Astrocyte (in vitro differentiated cells and primary cell): ENCODE data around the gene LIX1L. TPM values are rescaled to one million over a fixed set of nuclear protein-coding genes. Genes with fewer than 3 reads are reported as not detected.

Experiments
- DNase-seq: peaks from one replicate; pipeline ENCODE4 v3.0.0-alpha.2; 2010; ENCODE audit warnings: low read depth
- FAIRE-seq: peaks from 2 replicates; lab custom pipeline; 2011; peaks lifted over from hg19 to GRCh38; lab: Jason Lieb, UNC
- H2AFZ ChIP-seq: 2 replicates; pipeline ENCODE4 v1.6.0; 2012; ENCODE audit warnings: low read depth, low read length, inconsistent platforms
- H3K27ac ChIP-seq: 2 replicates; pipeline ENCODE4 v1.5.1; 2011; ENCODE audit warnings: low read depth, low read length, inconsistent platforms
- H3K27me3 ChIP-seq: 2 replicates; pipeline ENCODE4 v1.6.0; 2011; ENCODE audit warnings: low read length, inconsistent platforms; ENCODE audit not compliant: insufficient read depth
- H3K36me3 ChIP-seq: 2 replicates; pipeline ENCODE4 v1.5.1; 2011; ENCODE audit warnings: low read length, inconsistent platforms; ENCODE audit not compliant: insufficient read depth
- H3K4me1 ChIP-seq: 2 replicates; pipeline ENCODE4 v1.5.1; 2011; ENCODE audit warnings: low read length, inconsistent platforms; ENCODE audit not compliant: insufficient read depth
- H3K4me2 ChIP-seq: 2 replicates; pipeline ENCODE4 v1.6.0; 2012; ENCODE audit warnings: low read length, inconsistent platforms
- H3K4me3 ChIP-seq: 2 replicates; pipeline ENCODE4 v1.5.1; 2011; ENCODE audit warnings: low read depth, mild to moderate bottlenecking, low read length, inconsistent platforms; ENCODE audit not compliant: insufficient read depth
- H3K79me2 ChIP-seq: 2 replicates; pipeline ENCODE4 v1.6.0; 2012; ENCODE audit warnings: mild to moderate bottlenecking, low read length, inconsistent platforms; ENCODE audit not compliant: insufficient read depth
- H3K9ac ChIP-seq: 2 replicates; pipeline ENCODE4 v1.6.0; 2012; ENCODE audit warnings: mild to moderate bottlenecking, low read length, inconsistent platforms
- H3K9me3 ChIP-seq: 2 replicates; pipeline ENCODE4 v1.5.1; 2012; ENCODE audit warnings: low read depth, mild to moderate bottlenecking, low read length, inconsistent platforms; ENCODE audit not compliant: insufficient read depth
- H4K20me1 ChIP-seq: 2 replicates; pipeline ENCODE4 v1.6.0; 2012; ENCODE audit warnings: low read length, inconsistent platforms; ENCODE audit not compliant: insufficient read depth
- H3K27ac Mint-ChIP-seq: one replicate; pipeline ENCODE4 v1.8.0; 2021; ENCODE audit warnings: mild to moderate bottlenecking, mixed read lengths; ENCODE audit not compliant: unreplicated experiment
- H3K27me3 Mint-ChIP-seq: one replicate; pipeline ENCODE4 v1.8.0; 2021; ENCODE audit warnings: low read depth, mixed read lengths; ENCODE audit not compliant: unreplicated experiment
- H3K36me3 Mint-ChIP-seq: one replicate; pipeline ENCODE4 v1.8.0; 2021; ENCODE audit warnings: low read depth, mixed read lengths; ENCODE audit not compliant: unreplicated experiment
- H3K4me1 Mint-ChIP-seq: one replicate; pipeline ENCODE4 v1.8.0; 2021; ENCODE audit warnings: low read depth, mixed read lengths; ENCODE audit not compliant: unreplicated experiment
- H3K4me3 Mint-ChIP-seq: one replicate; pipeline ENCODE4 v1.8.0; 2021; ENCODE audit warnings: mild to moderate bottlenecking, moderate library complexity, mixed read lengths; ENCODE audit not compliant: unreplicated experiment
- H3K9me3 Mint-ChIP-seq: one replicate; pipeline ENCODE4 v1.8.0; 2021; ENCODE audit warnings: mild to moderate bottlenecking, mixed read lengths; ENCODE audit not compliant: unreplicated experiment
- EZH2 ChIP-seq: IDR thresholded peaks from 2 replicates; pipeline ENCODE4 v1.6.1; 2012; ENCODE audit warnings: mild to moderate bottlenecking, low read length, inconsistent platforms; ENCODE audit not compliant: insufficient read depth
- total RNA-seq: library from RNA; stranded (reverse); gene quantifications from 2 replicates; pipeline ENCODE4 v1.2.1, GENCODE V29; 2021
- TF ChIP-seq, protein P1 (sequence below): IDR thresholded peaks from 2 replicates; pipeline ENCODE4 v1.5.1; 2011; ENCODE audit warnings: low read depth, mild to moderate bottlenecking, inconsistent platforms, low read length, moderate library complexity; ENCODE audit not compliant: insufficient read depth

The LIX1L gene
- total RNA-seq, 1 donor from 2014 or later: 37.2 TPM

DNA sequence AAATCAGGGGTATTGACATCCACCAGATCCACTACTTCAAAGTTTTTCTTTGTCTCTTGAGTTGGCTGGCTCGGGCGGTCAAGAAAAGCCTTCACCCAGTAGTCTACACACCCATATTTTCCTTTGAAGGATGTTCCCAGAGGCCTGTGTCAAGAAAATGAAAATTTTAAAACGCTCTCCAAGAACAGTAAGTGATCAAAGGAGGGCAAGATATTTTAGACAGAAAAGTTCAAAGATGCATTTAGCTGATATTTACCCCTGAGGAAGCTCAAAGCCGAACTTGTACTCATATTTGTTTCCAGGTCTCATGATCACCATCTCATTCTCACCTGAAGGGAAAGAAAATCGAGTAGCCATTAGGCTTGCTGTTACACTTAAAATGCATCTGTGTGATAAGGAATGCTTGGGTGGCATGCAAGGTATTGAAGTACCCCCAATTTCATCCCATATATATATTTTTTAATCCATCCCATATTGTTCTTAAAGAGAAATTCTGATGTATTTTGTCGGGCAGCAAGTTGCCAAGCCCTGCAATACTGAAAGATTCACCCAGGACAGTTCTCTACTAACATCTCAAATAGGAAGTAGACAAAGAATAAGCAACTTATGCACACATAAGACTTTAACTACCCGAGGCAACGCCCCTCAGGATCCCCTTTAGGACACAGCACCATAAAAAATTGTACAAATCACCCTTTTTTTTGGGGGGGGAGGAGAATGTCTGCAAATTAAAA lies 37.5 kb upstream of the LIX1L start:
- Histone ChIP-seq H3K4me3 (peak overlapping the region; percentile 98), H3K4me2 (peak overlapping the region; percentile 96), H4K20me1 (peaks cover 27% of the 10 kb centered on the region), H3K27me3 (no peaks in the 10 kb centered on the region), H3K27ac (no peak overlapping the region), H3K9ac (peak overlapping the region; percentile 89), H3K36me3 (peaks cover 23% of the 10 kb centered on the region), H3K4me1 (peaks cover 20% of the 10 kb centered on the region), H3K79me2 (peaks cover 28% of the 10 kb centered on the region), H2AFZ (no peak overlapping the region), H3K9me3 (no peaks in the 10 kb centered on the region)
- Mint-ChIP-seq H3K4me3 (peak overlapping the region; percentile 100), H3K27ac (peak overlapping the region; percentile 97), H3K4me1 (peaks cover 17% of the 10 kb centered on the region), H3K36me3 (peaks cover 30% of the 10 kb centered on the region), H3K27me3 (no peaks in the 10 kb centered on the region), H3K9me3 (no peaks in the 10 kb centered on the region)
- DNase-seq: no peak
- no peak for FAIRE-seq
- TF ChIP-seq EZH2: no peak
- TF ChIP-seq, protein P1, sequence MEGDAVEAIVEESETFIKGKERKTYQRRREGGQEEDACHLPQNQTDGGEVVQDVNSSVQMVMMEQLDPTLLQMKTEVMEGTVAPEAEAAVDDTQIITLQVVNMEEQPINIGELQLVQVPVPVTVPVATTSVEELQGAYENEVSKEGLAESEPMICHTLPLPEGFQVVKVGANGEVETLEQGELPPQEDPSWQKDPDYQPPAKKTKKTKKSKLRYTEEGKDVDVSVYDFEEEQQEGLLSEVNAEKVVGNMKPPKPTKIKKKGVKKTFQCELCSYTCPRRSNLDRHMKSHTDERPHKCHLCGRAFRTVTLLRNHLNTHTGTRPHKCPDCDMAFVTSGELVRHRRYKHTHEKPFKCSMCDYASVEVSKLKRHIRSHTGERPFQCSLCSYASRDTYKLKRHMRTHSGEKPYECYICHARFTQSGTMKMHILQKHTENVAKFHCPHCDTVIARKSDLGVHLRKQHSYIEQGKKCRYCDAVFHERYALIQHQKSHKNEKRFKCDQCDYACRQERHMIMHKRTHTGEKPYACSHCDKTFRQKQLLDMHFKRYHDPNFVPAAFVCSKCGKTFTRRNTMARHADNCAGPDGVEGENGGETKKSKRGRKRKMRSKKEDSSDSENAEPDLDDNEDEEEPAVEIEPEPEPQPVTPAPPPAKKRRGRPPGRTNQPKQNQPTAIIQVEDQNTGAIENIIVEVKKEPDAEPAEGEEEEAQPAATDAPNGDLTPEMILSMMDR: no peak

DNA sequence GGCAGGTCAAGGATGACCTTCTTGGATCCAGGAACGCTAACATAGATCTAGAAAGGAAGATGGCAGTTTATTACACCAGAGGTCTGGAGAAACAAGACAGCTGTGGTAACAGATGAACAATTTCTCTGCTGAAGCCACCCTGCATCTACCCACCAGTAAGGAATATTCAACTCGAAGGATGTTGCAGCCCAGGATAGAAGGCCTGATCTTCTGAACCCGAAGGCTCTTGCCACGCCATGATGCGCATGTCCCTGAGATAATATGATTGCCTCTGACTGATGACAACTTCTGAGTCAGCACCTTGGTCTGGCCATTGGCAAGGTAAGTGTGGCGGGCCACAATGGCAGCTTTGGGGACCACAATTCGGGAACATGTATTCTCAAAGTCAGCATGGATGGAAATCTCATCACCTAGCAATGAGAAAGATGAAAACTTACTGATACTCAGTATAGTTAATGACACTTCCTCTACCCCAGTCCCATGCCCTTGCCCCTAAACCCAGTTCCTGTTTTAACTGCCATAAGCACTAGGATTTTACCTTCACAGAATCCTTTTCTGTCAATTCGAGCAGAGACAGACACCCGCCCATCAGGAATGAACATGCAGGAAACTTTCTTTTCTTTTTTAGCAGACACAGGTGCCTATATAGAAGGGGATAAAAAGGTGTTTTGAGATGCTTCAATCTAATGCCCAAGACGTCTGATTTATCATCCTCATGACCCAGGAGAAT lies 36.7 kb upstream of the LIX1L start:
- H3K4me2 ChIP-seq: peak overlapping the region; percentile 96
- H3K9me3 Mint-ChIP-seq: no peaks in the 10 kb centered on the region
- no peaks in the 10 kb centered on the region for H3K9me3 ChIP-seq
- peaks cover 20% of the 10 kb centered on the region for H3K4me1 ChIP-seq
- H3K27ac Mint-ChIP-seq: peak overlapping the region; percentile 54
- peaks cover 27% of the 10 kb centered on the region for H4K20me1 ChIP-seq
- H3K27ac ChIP-seq: no peak overlapping the region
- no peak overlapping the region for H2AFZ ChIP-seq
- H3K27me3 ChIP-seq: no peaks in the 10 kb centered on the region
- no peak for DNase-seq
- no peak for FAIRE-seq
- TF ChIP-seq, protein P1: no peak
- no peak for TF ChIP-seq EZH2
- peaks cover 28% of the 10 kb centered on the region for H3K79me2 ChIP-seq
- H3K4me1 Mint-ChIP-seq: peaks cover 17% of the 10 kb centered on the region
- H3K4me3 ChIP-seq: peak overlapping the region; percentile 98
- H3K9ac ChIP-seq: peak overlapping the region; percentile 89
- H3K36me3 Mint-ChIP-seq: peaks cover 30% of the 10 kb centered on the region
- peak overlapping the region; percentile 100 for H3K4me3 Mint-ChIP-seq
- H3K27me3 Mint-ChIP-seq: no peaks in the 10 kb centered on the region
- peaks cover 23% of the 10 kb centered on the region for H3K36me3 ChIP-seq
